NOMO-1 treated with dmso at 0.1 percent for 144 hours (cell line): ENCODE results near the gene STK4.

Experiments used
- DNase-seq: peaks from one replicate; lab custom pipeline; 2025; ENCODE audit not compliant: unreplicated experiment; lab: John Stamatoyannopoulos, UW

Gene STK4

DNA sequence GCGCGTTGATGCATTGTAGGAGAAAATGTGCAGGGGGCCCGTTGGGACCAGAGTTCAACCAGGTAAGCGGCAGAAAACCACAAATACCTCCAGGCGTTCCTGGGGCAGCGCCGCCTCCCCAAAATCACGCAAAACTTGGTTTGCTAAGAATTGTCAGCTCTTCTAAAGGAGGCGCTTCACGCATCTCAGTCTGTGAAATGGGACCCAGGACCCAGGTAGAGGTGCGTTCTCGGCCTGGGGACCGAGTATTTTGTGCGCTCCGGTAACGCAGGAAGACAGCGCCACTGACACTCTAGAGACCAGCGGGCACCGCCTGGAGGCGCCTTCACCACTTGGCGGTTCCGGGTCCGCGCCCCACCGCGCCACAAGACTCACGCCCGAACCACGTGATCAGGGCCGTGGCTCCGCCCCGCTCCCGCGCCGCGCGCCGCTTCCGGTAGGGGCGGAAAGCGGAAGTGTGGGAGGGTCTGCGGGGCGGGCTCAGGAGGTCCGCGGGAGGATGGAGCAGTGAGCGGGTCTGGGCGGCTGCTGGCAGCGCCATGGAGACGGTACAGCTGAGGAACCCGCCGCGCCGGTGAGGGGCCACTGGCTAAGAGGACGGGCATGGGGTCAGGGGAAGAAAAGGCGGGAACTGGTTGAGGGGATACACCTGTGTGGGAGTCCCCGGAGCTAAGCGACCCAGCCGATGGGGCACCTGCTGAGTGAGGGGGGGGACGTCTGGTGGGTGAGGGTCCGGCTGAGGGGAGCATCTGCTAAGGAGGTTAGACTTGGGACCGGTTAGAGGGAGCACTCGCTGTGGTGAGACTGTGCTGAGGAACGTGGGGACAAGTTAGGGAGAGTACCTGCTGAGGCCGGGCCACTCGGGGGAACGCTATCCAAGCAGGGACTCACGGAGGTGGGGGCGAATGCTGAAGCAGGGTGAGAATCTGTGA is at the start of gene STK4:
Gene STK4 (plus strand): TSS at position 483 of the 932 bp plus-strand sequence. CDS start 57 bp downstream, at position 540.
- DNase-seq = peak; percentile 89

DNA sequence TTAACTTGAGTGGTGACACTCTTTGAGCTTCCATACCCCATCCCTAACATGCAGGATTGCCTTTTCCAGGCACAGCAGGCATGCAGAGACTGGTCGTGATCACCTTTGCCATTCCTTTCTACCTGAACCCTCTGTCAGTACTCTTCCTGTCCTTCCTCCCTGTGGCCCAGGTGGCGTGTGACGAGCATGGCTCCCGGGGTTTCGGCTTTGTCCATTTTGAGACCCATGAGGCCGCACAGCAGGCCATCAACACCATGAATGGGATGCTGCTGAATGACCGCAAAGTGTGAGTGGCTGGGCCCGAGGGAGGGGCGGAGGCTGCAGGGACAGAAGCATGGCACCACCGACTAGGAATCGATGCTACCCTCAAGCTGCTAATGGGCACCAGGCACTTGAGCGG is 49.7 kb upstream of the STK4 start:
- no peak for DNase-seq

DNA sequence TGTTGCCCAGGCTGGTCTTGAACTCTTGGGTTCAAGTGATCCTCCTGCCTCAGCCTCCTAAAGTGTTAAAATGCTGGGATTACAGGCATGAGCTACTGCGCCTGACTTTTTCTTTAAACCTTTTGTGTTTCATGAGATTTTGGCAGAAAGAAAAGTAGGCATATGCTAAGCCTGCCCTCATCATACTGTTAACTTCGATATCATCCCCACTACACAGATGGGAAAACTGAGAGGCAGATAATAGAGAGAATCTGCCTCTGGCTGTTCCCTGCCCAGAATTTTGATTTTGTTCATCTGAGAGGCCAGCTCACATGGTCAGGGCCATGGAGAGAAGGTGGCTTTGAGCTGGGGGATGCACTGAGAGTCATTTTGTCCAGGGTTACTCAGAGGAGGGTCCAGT is 48.9 kb upstream of the STK4 start:
- no peak for DNase-seq

DNA sequence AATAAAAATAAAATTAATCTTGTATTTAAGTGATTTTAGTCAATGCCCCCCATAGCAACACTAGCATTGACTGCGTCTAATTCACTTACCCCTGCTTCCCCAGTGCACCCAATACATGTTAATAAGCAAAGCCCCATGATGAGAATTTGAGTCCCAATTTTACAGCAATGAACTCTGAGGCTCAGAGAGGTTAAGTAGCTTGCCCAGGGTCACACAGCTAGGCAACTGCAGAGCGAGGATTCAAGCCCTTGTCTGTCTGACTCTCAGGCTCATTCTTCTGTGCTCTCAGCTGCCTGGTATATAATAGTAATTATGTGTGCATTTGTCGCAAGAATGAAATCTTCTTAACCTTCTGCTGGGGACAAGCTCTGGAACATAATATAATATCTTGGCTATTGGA is 48.0 kb upstream of the STK4 start:
- no peak for DNase-seq

DNA sequence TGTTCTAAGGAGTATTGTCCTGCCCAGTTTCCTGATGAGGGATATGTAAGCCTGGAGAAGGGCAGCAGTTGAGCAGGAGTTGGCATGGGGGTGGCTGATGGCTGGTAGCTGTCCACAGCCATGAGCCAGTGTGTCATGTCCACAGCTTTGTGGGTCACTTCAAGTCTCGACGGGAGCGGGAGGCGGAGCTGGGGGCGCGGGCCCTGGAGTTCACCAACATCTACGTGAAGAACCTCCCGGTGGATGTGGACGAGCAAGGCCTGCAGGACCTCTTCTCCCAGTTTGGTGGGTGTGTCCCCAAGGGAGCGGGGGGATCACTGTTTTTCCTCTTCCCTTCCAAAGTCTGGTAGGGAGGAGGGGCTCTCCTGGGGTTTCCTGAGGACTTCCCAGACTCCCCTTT is 47.6 kb upstream of the STK4 start:
- DNase-seq = no peak

DNA sequence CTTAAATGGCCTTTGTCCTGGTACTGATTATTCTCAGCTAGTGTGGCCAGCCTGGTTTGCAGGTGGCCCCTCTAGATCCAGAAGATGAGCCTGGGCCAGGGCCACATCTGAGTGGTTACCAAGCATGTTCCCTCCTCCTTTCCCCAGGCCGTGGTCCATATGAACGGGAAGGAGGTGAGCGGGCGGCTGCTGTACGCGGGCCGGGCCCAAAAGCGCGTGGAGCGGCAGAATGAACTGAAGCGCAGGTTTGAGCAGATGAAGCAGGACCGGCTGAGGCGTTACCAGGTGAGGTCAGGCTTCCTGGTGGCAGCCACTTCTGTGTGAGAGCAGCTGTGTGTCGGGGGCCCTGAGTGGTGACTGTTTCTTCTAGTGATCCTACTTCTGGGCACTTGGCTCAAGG is 44.9 kb upstream of the STK4 start:
- DNase-seq = no peak

DNA sequence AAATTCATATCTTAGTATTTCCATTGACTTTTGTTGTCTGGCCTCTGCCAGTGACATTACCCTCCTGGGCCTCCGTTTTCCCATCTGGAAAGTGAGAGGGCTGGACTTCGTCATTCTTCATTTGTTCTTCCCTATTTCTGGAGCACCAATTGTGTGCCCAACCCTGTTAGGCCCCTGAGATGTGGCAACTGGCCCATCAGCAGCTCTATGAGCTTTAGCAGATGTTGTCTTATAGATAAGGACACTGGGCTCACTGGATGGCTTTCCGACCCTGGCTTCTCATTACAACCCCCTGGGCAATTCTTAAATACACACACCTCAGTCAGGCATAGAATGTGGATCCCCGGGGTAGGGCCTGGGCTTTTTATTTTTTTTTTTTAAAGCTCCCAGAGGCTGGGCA is 41.8 kb upstream of the STK4 start:
- DNase-seq = no peak

DNA sequence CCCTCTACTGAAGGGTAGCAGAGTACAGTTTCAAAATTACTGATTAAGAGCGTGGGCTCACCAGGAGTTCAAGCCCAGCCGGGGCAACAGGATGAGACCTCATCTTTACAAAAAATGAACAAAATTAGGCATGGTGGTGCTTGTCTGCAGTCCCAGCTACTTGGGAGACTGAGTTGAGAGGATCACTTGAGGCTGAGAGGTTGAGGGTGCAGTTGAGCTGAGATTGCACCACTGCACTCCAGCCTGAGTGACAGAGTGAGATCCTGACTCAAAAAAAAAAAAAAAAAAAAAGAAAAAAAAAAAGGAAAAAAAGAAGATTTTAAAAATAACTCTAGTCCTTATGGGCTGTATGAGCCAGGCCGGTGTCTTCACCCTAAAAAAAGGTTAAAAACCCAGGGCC is 37.7 kb upstream of the STK4 start:
- no peak for DNase-seq

DNA sequence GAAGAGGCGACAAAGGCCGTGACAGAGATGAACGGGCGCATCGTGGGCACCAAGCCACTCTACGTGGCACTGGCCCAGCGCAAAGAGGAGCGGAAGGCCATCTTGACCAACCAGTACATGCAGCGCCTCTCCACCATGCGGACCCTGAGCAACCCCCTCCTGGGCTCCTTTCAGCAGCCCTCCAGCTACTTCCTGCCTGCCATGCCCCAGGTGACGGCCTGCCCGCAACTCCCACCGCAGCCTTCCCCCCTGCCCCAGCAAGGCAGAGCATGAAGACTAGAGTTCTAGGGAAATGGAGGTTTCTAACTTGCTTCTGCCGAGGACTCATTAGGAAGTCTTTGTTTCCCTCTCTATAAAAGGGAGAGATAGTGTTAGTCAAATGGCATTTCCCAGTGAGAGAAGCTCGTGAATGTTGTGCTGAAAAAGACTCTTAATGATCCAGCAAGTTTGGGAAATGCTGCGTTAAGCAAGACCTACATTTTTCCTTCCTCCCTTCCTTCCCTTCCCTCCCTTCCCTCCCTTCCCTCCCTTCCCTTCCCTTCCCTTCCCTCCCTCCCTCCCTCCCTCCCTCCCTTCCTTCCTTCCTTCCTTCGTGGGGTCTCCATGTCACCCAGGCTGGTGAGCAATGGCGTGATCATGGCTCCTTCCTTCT is 35.7 kb upstream of the STK4 start:
- DNase-seq = no peak

DNA sequence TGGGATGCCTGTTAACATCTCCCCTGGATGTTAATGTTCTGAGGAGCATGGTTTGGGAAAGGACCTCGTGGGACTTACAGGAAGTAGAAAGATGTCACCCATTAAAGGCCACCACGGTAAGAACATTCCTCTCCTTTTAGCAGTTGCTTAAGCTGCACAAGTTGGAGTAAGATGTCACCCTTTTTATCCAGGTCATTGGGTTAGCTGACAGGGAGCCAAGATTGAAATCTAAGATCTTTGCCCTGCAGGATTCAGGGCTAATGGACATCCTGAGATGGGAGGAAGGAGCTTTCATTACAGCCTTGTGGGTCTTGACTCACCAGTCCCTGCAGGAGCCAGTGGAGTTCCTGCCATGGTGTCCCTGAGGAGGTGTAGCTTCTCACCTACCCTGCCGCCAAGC is 34.4 kb upstream of the STK4 start:
- DNase-seq = no peak

DNA sequence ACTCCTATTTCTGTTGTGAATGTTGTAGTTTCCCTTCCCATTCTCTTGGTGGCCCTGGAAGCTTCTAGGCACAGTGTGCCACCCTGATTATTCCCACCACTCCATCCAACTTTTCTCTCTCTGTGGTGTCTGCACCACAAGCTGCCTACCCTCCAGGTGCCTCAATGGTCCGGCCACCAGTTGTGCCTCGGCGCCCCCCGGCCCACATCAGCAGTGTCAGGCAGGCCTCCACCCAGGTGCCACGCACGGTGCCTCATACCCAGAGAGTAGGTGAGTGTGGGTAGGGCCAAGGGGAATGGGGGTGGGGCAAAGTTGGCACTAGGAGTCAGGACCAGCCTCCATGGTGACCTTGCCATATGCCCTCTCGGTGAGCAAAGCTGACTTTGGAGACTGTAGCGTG is 33.4 kb upstream of the STK4 start:
- no peak for DNase-seq

DNA sequence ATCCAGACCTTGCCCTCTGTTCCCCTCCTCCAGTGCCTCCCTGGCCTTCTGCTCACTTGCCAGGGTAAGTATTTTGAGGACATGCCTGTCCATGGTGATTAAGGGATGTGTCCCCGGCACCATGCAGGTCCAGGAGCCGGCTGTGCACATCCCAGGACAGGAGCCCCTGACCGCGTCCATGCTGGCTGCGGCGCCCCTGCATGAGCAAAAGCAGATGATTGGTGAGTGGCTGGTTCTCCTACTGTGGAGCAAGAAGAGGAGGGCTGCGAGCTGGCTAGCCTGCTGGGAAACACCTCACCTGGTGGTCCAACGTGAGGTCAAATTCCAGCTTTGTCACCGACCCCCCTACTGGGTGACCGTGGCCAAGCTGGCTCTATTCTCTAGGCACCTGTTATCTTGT is 29.8 kb upstream of the STK4 start:
- DNase-seq = no peak

DNA sequence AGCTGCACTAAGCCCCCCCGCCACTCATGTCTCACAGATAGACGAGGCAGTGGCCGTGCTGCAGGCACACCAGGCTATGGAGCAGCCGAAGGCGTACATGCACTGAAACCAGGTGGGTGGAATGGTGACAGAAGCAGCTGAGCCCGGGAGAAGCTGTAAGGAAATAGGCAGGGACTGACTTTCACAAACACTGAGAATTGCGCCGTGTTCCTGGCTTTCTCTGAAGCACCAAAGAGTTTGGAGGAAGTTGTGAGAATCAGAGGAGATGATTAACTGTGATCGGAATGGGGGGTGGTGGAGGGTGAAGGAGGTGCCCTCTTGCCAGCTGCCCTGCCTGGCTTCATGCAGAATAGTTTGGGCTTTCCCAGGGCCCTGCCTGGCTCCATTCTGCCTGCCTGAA is 27.7 kb upstream of the STK4 start:
- no peak for DNase-seq

DNA sequence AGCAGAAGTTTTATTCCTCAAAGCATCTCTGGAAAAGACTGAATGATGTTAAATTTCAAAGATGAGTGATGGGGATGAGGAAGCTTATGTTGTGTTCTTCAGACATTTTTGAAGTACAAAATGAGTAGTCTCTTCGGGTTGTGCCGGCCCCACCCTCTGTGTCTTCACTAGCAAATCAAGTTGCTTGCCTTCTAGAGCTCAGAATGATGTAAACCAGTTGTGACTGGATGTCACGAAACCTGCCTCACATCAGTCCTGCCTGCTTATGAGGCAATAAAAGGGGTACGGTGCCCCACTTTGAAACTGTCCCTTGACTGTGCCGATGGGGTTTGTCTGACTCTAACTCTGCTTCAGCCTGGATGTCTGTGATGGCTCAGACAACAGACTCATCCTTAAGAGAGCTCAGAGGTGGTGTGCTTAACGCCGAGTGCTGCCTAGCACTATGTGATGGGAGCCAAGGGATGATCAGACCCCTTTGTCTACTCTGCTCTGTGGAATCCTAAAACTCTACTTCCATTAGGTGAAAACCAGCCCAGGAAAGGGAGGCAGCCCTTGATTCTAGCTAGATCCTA is 25.1 kb upstream of the STK4 start:
- DNase-seq = no peak

DNA sequence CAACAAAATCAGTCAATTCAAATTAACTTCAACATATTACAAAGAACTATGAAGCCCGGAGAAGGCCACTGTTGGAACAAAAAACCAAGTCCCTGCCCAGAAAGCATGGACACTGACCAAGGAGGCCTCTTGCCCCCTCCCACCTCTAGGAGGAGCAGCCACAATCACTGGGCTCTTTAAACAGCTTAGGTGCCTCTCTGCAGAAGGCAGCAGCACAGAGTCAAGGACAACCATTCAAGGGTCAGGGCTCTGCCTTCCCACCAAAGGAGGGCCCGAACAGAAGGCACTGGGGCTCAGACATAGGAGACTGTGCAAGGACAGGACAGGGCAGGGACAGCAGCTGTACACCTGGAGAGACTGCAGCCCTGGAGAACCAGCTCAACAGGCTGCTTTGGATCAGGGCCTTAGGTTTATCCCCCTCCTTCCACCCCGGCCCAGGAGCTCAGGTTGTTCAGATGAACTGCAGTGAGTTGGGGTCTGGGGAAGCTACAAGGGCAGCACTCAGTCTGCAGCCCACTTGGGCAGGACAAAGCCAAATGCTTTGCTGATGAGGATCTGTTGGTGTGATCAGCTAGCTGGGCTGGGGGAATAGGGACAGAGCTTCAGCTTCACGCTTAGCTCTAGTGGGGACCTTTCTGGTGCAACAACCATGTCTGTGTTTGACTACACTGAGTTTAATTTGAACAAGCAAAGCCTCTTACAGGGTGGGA is 23.9 kb upstream of the STK4 start:
- DNase-seq = no peak

DNA sequence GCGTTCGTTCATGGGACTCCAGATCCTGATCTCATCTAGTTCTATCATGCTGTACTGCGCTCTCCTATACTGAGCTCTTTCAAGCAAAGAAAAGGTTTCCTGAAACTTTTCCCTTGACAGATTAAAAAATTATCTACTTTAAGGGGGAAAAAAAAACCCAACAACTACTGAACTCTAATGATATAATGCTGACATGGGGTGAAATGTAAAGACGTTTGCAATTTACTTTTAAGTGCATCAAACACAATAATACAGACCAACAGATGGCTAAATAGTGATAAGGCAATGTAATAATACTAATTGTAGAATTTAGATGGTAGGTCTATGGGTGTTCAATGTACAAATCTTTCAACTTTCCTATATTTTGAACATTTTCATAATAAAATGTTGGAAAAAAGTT is 22.5 kb upstream of the STK4 start:
- DNase-seq = no peak

DNA sequence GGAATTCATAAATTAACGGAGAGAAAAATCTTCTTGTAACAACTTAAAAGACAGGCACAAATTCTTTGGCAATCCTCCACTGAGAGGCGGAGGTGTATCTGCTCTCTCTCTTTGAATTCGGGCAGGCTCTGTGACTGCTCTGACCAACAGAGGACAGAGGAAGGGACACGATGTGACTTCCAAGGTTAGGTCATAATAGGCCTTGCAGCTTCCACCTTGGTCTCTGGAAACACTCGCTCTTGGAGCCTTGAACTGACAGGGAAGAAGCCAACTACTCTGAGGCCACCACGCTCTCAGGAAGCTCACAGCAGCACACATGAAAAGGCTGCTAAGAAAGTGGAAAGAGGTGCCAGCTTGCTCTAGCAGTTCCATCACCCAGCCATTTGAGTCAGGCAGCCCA is 21.1 kb upstream of the STK4 start:
- DNase-seq = no peak

DNA sequence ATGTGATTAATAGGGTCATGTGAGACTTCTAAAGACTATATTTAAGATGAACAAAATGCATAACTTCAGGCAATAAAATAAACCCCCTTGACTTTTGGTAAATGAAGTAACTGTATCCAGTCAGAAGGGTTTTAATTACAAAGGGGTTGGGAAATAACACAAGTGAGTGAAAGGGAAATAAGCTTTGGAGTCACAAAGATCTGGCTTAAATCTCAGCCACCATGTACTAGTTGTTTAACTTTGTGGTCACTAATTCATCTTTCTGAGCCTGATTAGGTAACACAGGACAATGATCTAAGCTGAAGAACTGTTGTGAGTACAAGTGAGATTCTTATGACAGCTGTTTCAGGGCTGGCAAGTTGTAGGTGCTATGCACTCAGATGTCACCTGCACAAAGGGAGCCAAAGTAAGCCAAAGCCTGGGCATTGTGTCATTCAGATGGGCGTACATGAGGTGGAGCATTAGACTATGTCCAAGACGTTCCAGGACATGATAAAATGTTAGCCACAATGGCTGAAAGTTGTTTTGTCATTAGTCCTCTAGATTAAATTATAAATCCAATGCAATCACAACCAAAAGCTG is 19.9 kb upstream of the STK4 start:
- DNase-seq = no peak

DNA sequence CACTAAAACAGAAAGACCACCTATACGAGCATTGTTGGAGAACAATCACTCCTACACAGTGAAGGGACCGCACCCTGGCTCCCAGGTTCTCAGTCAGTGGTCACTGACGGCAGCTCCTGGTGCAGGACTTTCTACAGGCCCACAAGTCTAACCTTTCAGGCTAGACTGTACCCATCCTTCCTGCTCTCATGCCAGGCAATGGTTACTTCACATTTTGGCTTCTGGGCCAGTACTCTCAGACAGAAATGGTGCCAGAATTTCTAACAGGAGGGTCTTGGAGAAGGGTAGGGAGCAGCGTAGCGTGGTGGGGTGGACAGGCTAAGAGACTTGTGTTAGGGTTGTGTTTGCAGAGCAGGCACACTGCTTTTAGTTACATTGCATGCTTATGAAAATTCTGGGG is 18.2 kb upstream of the STK4 start:
- no peak for DNase-seq

DNA sequence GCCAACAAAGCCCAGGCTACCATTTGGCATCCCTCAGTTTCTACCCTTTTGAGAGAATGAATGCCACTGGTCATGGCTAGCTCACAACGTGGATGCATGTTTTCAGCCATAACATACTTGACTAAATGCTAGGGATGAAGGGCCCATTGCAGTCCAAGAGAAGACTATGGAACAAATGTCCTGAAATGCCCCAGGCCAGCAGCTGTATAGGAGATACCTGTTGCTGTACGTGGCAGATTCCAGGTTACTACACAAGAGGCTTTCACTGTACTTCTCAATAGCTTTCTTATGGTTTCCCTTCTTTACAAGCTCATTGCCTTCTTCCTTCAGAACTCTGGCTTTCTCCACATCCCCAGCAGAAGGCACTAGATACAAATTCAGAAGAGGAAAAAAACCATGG is 17.8 kb upstream of the STK4 start:
- DNase-seq = no peak

DNA sequence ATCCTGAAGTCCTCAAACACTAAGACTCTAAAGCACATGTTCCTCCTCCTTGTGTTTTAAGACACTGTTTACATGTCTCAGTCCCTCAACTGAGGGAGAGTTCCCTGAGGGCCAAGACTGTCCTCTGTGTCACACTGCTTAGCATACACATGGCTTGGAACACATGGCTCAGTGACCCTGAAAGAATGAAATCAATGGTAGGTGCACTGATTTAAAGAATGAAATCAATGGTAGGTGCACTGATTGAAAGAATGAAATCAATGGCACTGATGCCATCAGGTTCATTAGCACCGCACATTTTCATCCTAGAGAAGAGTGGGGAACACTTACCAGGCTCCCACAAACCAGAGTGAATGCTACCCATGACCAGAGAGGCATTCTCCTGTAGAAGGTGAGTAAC is 15.9 kb upstream of the STK4 start:
- DNase-seq = no peak
